KOPT-K1 (cell line): ENCODE data around the gene TTC31.

Source experiments
- H3K27ac ChIP-seq: fragments of 200-600 bp; sonication (generic); 2 replicates; pipeline ENCODE4 v1.5.1; 2016; ENCODE audit warnings: antibody characterized with exemption, mild to moderate bottlenecking, low read depth, low read length; ENCODE audit not compliant: poor library complexity, severe bottlenecking
- H3K36me3 ChIP-seq: fragments of 200-600 bp; sonication (generic); 2 replicates; pipeline ENCODE4 v1.5.1; 2017; ENCODE audit warnings: antibody characterized with exemption, mild to moderate bottlenecking, low read length, moderate library complexity; ENCODE audit not compliant: insufficient read depth
- H3K9me3 ChIP-seq: fragments of 200-600 bp; sonication (generic); 2 replicates; pipeline ENCODE4 v1.5.1; 2017; ENCODE audit warnings: antibody characterized with exemption, low read length, mild to moderate bottlenecking; ENCODE audit not compliant: insufficient read depth, poor library complexity, severe bottlenecking

Gene TTC31

GRCh38 chr2:74491648-74492544 lies 9.0 kb downstream of the TTC31 start:
- Histone ChIP-seq H3K36me3 (peaks cover 72% of the 10 kb centered on the region), H3K9me3 (no peaks in the 10 kb centered on the region), H3K27ac (no peak overlapping the region)

- H3K9me3 ChIP-seq: no peaks in the 10 kb centered on the region
- no peak overlapping the region for H3K27ac ChIP-seq
- H3K36me3 ChIP-seq: peaks cover 59% of the 10 kb centered on the region
These were observed 10.7 kb downstream of the TTC31 start for GRCh38 chr2:74493546-74493945.

GRCh38 chr2:74495440-74495839 lies 12.6 kb downstream of the TTC31 start:
- peaks cover 40% of the 10 kb centered on the region for H3K36me3 ChIP-seq
- no peaks in the 10 kb centered on the region for H3K9me3 ChIP-seq
- H3K27ac ChIP-seq: no peak overlapping the region

GRCh38 chr2:74496997-74497776 lies 14.3 kb downstream of the TTC31 start:
- Histone ChIP-seq H3K36me3 (peaks cover 22% of the 10 kb centered on the region), H3K27ac (no peak overlapping the region), H3K9me3 (no peaks in the 10 kb centered on the region)

GRCh38 chr2:74497777-74498499 lies 15.1 kb downstream of the TTC31 start:
- Histone ChIP-seq H3K27ac (no peak overlapping the region), H3K9me3 (no peaks in the 10 kb centered on the region), H3K36me3 (peaks cover 15% of the 10 kb centered on the region)

- peaks cover 7% of the 10 kb centered on the region for H3K36me3 ChIP-seq
- H3K9me3 ChIP-seq: no peaks in the 10 kb centered on the region
- no peak overlapping the region for H3K27ac ChIP-seq
These were observed 15.8 kb downstream of the TTC31 start for GRCh38 chr2:74498500-74499266.

- Histone ChIP-seq H3K36me3 (peaks cover 3% of the 10 kb centered on the region; the same call in 1 of the 2 replicates), H3K27ac (no peak within 1 kb of the TSS), H3K9me3 (no peaks in the 10 kb centered on the region)
These were observed 16.5 kb downstream of the TTC31 start, which contains the start of gene LBX2 for GRCh38 chr2:74499267-74499939. Gene LBX2 (minus strand): TSS chr2:74499603. CDS start chr2:74499537, 66 bp downstream.

GRCh38 chr2:74499940-74500577 lies 17.2 kb downstream of the TTC31 start:
- H3K36me3 ChIP-seq: peaks cover 10% of the 10 kb centered on the region; the same call in 1 of the 2 replicates
- no peaks in the 10 kb centered on the region for H3K9me3 ChIP-seq
- H3K27ac ChIP-seq: no peak overlapping the region

- Histone ChIP-seq H3K36me3 (peaks cover 15% of the 10 kb centered on the region; the same call in 1 of the 2 replicates), H3K27ac (no peak overlapping the region), H3K9me3 (no peaks in the 10 kb centered on the region)
These were observed 17.7 kb downstream of the TTC31 start for GRCh38 chr2:74500578-74500946.

- Histone ChIP-seq H3K36me3 (peaks cover 21% of the 10 kb centered on the region; the same call in 1 of the 2 replicates), H3K27ac (no peak overlapping the region), H3K9me3 (no peaks in the 10 kb centered on the region)
These were observed 18.6 kb downstream of the TTC31 start for GRCh38 chr2:74501335-74502071.

- Histone ChIP-seq H3K36me3 (peaks cover 21% of the 10 kb centered on the region; the same call in 1 of the 2 replicates), H3K27ac (no peak overlapping the region), H3K9me3 (no peaks in the 10 kb centered on the region)
These were observed 19.4 kb downstream of the TTC31 start for GRCh38 chr2:74502147-74502719.

- Histone ChIP-seq H3K36me3 (peaks cover 21% of the 10 kb centered on the region; the same call in 1 of the 2 replicates), H3K27ac (no peak overlapping the region), H3K9me3 (no peaks in the 10 kb centered on the region)
These were observed 20.0 kb downstream of the TTC31 start for GRCh38 chr2:74502720-74503505.
